ENCODE results near the gene THAP4. TPM values are rescaled to one million over a fixed set of nuclear protein-coding genes. Genes with fewer than 3 reads are reported as not detected.

The THAP4 gene
- total RNA-seq, 1 experiment from 2014 or later: 88.6 TPM

DNA sequence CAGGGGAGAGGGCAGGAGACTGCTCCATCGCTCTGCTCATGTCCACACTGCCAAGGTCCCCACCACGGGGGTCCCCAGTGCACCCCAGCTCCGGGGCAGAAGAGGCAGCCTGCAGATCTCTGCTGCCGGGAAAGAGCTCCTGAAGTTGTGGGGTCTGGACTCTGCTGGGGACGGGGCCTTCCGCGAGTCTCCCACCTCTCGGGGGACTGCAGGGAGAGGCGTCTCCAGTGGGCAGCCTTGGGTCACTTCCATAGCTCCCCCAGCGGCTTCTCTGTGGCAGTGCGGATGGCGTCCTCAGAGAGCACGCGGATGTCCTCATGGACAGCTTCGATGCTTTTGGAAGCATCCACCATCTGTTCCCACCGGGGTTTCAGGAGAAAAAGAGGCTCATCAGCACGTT lies 38.9 kb upstream of the THAP4 start:
- ChIA-PET CTCF (interaction anchor here (0.7 to 2.2 kb wide), 5 partner anchors 11 to 203 kb away, joined by 3 to 6 read pairs (median 3); partner anchors contain the start of gene ING5), POLR2A (no interaction called here)
- Mint-ChIP-seq H3K27ac (no peak overlapping the region), H3K9me3 (no peaks in the 10 kb centered on the region), H3K4me3 (no peak overlapping the region), H3K27me3 (ENCODE audit: low read depth) (no peaks in the 10 kb centered on the region), H3K4me1 (peaks cover 2% of the 10 kb centered on the region; the same call in 1 of the 2 replicates), H3K36me3 (peaks cover 39% of the 10 kb centered on the region)
- 0 out of 2 replicates have a peak, but pooled peaks have one; percentile 10 for ATAC-seq
- TF ChIP-seq IRF2 (CRISPR knock-in tag; IDR thresholded peaks at IDR 0.05; ENCODE audit: borderline replicate concordance, low read depth) (no peak), SP1 (CRISPR knock-in tag; conservative IDR thresholded peaks at IDR 0.05) (no peak), NR1H2 (CRISPR knock-in tag; IDR thresholded peaks at IDR 0.05) (no peak), NR3C1 (CRISPR knock-in tag; conservative IDR thresholded peaks at IDR 0.05; ENCODE audit: low read depth) (no peak), MYBL2 (CRISPR knock-in tag; IDR thresholded peaks at IDR 0.05) (no peak), ZBTB21 (CRISPR knock-in tag; IDR thresholded peaks at IDR 0.05; ENCODE audit: borderline replicate concordance) (no peak), GTF2I (CRISPR knock-in tag; conservative IDR thresholded peaks at IDR 0.05) (no peak), MXD4 (CRISPR knock-in tag; IDR thresholded peaks at IDR 0.05; ENCODE audit: borderline replicate concordance) (no peak), NFYB (CRISPR knock-in tag; conservative IDR thresholded peaks at IDR 0.05; ENCODE audit: low read depth) (no peak)
- TF ChIP-seq, protein P1, sequence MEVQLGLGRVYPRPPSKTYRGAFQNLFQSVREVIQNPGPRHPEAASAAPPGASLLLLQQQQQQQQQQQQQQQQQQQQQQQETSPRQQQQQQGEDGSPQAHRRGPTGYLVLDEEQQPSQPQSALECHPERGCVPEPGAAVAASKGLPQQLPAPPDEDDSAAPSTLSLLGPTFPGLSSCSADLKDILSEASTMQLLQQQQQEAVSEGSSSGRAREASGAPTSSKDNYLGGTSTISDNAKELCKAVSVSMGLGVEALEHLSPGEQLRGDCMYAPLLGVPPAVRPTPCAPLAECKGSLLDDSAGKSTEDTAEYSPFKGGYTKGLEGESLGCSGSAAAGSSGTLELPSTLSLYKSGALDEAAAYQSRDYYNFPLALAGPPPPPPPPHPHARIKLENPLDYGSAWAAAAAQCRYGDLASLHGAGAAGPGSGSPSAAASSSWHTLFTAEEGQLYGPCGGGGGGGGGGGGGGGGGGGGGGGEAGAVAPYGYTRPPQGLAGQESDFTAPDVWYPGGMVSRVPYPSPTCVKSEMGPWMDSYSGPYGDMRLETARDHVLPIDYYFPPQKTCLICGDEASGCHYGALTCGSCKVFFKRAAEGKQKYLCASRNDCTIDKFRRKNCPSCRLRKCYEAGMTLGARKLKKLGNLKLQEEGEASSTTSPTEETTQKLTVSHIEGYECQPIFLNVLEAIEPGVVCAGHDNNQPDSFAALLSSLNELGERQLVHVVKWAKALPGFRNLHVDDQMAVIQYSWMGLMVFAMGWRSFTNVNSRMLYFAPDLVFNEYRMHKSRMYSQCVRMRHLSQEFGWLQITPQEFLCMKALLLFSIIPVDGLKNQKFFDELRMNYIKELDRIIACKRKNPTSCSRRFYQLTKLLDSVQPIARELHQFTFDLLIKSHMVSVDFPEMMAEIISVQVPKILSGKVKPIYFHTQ (CRISPR knock-in tag; IDR thresholded peaks at IDR 0.05): no peak
- TF ChIP-seq, protein P2, sequence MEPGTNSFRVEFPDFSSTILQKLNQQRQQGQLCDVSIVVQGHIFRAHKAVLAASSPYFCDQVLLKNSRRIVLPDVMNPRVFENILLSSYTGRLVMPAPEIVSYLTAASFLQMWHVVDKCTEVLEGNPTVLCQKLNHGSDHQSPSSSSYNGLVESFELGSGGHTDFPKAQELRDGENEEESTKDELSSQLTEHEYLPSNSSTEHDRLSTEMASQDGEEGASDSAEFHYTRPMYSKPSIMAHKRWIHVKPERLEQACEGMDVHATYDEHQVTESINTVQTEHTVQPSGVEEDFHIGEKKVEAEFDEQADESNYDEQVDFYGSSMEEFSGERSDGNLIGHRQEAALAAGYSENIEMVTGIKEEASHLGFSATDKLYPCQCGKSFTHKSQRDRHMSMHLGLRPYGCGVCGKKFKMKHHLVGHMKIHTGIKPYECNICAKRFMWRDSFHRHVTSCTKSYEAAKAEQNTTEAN (CRISPR knock-in tag; IDR thresholded peaks at IDR 0.05): no peak
- no peak for DNase-seq (ENCODE audit: low spot score)

DNA sequence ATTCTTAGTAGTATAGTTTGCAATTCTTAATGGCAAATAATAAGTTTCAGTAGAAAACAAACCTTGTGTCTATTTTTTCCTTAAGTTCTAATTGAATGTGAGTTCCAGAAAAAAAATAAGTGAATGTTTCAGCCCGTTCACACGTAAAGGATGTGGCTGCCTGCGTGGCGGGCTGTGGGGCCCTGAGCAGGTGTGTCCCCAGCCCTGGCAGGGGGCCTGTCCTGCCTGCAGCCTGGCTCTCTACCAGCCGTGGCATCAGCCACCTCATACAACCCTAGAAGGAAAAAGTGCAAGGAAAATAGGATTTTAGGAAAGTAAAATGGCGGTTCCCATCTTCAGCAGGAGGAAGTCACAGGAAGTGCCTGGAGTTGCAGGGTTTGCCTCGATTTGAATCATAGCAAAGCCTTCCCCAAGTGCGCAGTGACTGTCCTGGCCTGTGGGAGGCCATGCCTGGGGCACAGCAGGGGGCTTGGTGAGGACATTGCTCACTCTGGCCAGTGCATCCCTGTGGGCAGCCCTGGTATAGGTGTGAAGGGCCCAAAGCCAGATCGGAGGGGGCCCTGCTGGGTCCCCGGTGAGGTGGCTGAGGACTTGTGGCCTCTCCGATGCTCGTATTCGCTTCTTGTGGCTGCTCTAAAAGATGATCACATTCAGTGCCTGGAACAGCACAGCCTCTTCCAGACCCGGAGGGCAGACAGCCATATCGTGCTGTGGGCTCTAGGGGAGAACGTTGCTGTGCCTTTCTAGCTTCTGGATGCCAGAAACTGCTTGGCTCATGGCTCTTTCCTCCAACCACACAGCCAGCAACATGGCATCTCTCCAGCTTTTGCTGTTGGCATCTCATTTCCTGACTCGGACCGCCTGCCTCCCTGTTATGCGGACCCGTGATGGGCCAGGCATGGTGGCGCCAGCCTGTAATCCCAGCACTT lies 37.1 kb upstream of the THAP4 start:
- Mint-ChIP-seq H3K27me3 (ENCODE audit: low read depth) (no peaks in the 10 kb centered on the region), H3K4me3 (no peak overlapping the region), H3K9me3 (no peaks in the 10 kb centered on the region), H3K27ac (peak overlapping the region; percentile 91), H3K4me1 (peaks cover 2% of the 10 kb centered on the region; the same call in 1 of the 2 replicates), H3K36me3 (peaks cover 38% of the 10 kb centered on the region)
- ATAC-seq (peak; percentile 61), DNase-seq (ENCODE audit: low spot score) (peak; percentile 36)
- ChIA-PET CTCF (interaction anchor here (2.2 kb wide), 1 partner anchor 28 kb away, joined by 6 read pairs; the partner anchor contains the start of gene ING5), POLR2A (no interaction called here)
- TF ChIP-seq ZNF121 (CRISPR knock-in tag; IDR thresholded peaks at IDR 0.05): 0 out of 2 replicates have a peak, but pooled peaks have one; percentile 36
- 0 out of 2 replicates have a peak, but pooled peaks have one; percentile 53 for TF ChIP-seq SMAD3 (CRISPR knock-in tag; IDR thresholded peaks at IDR 0.05; ENCODE audit: borderline replicate concordance)
- TF ChIP-seq, protein P3, sequence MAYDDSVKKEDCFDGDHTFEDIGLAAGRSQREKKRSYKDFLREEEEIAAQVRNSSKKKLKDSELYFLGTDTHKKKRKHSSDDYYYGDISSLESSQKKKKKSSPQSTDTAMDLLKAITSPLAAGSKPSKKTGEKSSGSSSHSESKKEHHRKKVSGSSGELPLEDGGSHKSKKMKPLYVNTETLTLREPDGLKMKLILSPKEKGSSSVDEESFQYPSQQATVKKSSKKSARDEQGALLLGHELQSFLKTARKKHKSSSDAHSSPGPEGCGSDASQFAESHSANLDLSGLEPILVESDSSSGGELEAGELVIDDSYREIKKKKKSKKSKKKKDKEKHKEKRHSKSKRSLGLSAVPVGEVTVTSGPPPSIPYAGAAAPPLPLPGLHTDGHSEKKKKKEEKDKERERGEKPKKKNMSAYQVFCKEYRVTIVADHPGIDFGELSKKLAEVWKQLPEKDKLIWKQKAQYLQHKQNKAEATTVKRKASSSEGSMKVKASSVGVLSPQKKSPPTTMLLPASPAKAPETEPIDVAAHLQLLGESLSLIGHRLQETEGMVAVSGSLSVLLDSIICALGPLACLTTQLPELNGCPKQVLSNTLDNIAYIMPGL (CRISPR knock-in tag; IDR thresholded peaks at IDR 0.05): no peak

DNA sequence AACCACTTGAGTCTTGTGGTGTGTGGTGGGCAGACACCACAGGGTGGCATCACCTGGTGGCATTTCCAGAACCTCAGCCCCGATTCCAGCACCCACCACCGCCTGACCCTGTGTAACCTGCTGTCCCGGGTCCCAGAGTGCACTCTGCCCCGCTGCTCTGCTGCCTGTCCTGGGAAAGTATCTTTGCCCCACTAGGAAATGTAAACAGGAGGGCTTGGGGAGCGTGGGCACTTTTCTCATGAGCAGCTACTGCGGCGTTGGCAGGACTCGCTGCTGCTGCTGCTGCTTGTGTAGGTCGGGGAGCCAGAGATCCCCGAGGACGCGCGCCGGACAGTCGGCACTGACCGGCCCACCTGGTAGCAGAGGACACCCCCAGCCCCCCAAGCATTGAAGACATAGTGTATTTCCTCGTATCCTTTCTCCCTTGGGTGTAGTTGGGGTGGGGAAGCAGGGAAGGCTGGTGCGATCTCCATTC lies 36.3 kb upstream of the THAP4 start:
- peaks cover 2% of the 10 kb centered on the region; the same call in 1 of the 2 replicates for H3K4me1 Mint-ChIP-seq
- ChIA-PET POLR2A (interaction anchor here (0.6 kb wide), 1 partner anchor 550 kb away, joined by 4 read pairs; no protein-coding TSS in a partner anchor), CTCF (no interaction called here)
- no peaks in the 10 kb centered on the region for H3K27me3 Mint-ChIP-seq (ENCODE audit: low read depth)
- peaks cover 39% of the 10 kb centered on the region for H3K36me3 Mint-ChIP-seq
- peak overlapping the region; percentile 70; the same call in 1 of the 2 replicates for H3K27ac Mint-ChIP-seq
- no peak overlapping the region for H3K4me3 Mint-ChIP-seq
- no peak for DNase-seq (ENCODE audit: low spot score)
- no peaks in the 10 kb centered on the region for H3K9me3 Mint-ChIP-seq
- ATAC-seq: no peak
- TF ChIP-seq, protein P4, sequence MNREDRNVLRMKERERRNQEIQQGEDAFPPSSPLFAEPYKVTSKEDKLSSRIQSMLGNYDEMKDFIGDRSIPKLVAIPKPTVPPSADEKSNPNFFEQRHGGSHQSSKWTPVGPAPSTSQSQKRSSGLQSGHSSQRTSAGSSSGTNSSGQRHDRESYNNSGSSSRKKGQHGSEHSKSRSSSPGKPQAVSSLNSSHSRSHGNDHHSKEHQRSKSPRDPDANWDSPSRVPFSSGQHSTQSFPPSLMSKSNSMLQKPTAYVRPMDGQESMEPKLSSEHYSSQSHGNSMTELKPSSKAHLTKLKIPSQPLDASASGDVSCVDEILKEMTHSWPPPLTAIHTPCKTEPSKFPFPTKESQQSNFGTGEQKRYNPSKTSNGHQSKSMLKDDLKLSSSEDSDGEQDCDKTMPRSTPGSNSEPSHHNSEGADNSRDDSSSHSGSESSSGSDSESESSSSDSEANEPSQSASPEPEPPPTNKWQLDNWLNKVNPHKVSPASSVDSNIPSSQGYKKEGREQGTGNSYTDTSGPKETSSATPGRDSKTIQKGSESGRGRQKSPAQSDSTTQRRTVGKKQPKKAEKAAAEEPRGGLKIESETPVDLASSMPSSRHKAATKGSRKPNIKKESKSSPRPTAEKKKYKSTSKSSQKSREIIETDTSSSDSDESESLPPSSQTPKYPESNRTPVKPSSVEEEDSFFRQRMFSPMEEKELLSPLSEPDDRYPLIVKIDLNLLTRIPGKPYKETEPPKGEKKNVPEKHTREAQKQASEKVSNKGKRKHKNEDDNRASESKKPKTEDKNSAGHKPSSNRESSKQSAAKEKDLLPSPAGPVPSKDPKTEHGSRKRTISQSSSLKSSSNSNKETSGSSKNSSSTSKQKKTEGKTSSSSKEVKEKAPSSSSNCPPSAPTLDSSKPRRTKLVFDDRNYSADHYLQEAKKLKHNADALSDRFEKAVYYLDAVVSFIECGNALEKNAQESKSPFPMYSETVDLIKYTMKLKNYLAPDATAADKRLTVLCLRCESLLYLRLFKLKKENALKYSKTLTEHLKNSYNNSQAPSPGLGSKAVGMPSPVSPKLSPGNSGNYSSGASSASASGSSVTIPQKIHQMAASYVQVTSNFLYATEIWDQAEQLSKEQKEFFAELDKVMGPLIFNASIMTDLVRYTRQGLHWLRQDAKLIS (CRISPR knock-in tag; IDR thresholded peaks at IDR 0.05; ENCODE audit: borderline replicate concordance): no peak
- TF ChIP-seq PRRX2 (CRISPR knock-in tag; IDR thresholded peaks at IDR 0.05): no peak
- TF ChIP-seq, protein P5, sequence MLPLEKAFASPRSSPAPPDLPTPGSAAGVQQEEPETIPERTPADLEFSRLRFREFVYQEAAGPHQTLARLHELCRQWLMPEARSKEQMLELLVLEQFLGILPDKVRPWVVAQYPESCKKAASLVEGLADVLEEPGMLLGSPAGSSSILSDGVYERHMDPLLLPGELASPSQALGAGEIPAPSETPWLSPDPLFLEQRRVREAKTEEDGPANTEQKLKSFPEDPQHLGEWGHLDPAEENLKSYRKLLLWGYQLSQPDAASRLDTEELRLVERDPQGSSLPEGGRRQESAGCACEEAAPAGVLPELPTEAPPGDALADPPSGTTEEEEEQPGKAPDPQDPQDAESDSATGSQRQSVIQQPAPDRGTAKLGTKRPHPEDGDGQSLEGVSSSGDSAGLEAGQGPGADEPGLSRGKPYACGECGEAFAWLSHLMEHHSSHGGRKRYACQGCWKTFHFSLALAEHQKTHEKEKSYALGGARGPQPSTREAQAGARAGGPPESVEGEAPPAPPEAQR (CRISPR knock-in tag; IDR thresholded peaks at IDR 0.05): no peak
- TF ChIP-seq ETV6 (CRISPR knock-in tag; IDR thresholded peaks at IDR 0.05): no peak
- no peak for TF ChIP-seq KAT7 (CRISPR knock-in tag; IDR thresholded peaks at IDR 0.05; ENCODE audit: borderline replicate concordance)
- TF ChIP-seq MYBL2 (CRISPR knock-in tag; IDR thresholded peaks at IDR 0.05): no peak

Data from WTC11 (cell line).